Endothelial cell (in vitro differentiated cells): ENCODE data around the gene ATP5ME. TPM values are rescaled to one million over a fixed set of nuclear protein-coding genes. Genes with fewer than 3 reads are reported as not detected.

Experiments used
- DNase-seq: peaks from one replicate; pipeline ENCODE4 v3.0.0; 2021; ENCODE audit warnings: low spot score
- H3K27ac Mint-ChIP-seq: one replicate; pipeline ENCODE4 v1.8.0; 2021; ENCODE audit warnings: mixed read lengths, inconsistent platforms; ENCODE audit not compliant: unreplicated experiment
- H3K27me3 Mint-ChIP-seq: one replicate; pipeline ENCODE4 v1.8.0; 2021; ENCODE audit warnings: mild to moderate bottlenecking, moderate library complexity, mixed read lengths, inconsistent platforms; ENCODE audit not compliant: unreplicated experiment
- H3K36me3 Mint-ChIP-seq: one replicate; pipeline ENCODE4 v1.8.0; 2021; ENCODE audit warnings: mild to moderate bottlenecking, low read depth, mixed read lengths, inconsistent platforms; ENCODE audit not compliant: unreplicated experiment
- H3K4me1 Mint-ChIP-seq: one replicate; pipeline ENCODE4 v1.8.0; 2021; ENCODE audit warnings: mild to moderate bottlenecking, mixed read lengths, inconsistent platforms; ENCODE audit not compliant: unreplicated experiment
- H3K4me3 Mint-ChIP-seq: one replicate; pipeline ENCODE4 v1.8.0; 2021; ENCODE audit warnings: mild to moderate bottlenecking, mixed read lengths, inconsistent platforms; ENCODE audit not compliant: unreplicated experiment
- H3K9me3 Mint-ChIP-seq: one replicate; pipeline ENCODE4 v1.8.0; 2021; ENCODE audit warnings: mixed read lengths, inconsistent platforms; ENCODE audit not compliant: unreplicated experiment
- CTCF ChIP-seq: fragments of 200-600 bp; sonication (generic); IDR thresholded peaks from one replicate; pipeline ENCODE4 v1.5.0; 2021; ENCODE audit warnings: antibody characterized with exemption; ENCODE audit not compliant: unreplicated experiment
- total RNA-seq: library from RNA; stranded (reverse); fragmentation: NEBNext Ultra II Directional; extraction: Animal tissue kit (Norgen Biotek cat#: 25700); gene quantifications from one replicate; pipeline ENCODE4 v1.2.1, GENCODE V29; 2021; ENCODE audit not compliant: unreplicated experiment

Gene ATP5ME
- total RNA-seq, 1 donor from 2014 or later = 289 TPM

DNA sequence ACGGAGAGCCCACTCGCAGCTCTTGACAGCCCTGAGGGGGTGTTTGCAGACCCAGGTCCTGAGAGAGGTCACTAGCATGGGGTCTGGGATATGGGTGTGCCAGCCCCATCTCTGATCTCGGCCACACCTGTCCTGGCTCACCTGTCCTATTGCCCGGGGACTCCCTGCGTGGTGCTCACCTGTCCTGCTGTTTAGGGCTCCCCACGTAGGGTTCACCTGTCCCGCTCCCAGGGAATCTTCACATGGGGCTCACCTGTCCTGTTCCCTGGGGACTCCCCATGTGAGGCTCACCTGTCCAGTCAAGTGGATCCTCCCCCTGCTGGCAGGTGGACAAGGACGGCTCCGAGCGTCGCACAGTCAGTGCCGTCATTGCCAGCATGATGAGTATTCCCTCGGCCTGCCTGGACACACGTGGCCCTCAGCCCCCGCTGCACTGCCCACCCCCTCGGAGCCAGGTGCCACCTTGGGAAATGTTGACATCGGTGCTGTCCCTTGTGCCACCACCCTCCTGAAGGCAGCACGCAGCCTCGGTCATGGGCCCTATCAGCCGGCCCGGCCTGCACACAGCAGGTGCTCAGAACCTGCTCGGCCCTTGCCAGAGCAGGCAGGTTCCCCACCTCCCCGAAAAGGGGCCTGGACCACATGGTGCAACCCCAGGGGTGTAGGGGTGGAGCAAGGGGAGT, 8.6 kb upstream of the ATP5ME start:
- TF ChIP-seq CTCF = no peak
- Mint-ChIP-seq H3K4me1 (peaks cover 7% of the 10 kb centered on the region), H3K4me3 (no peak overlapping the region), H3K9me3 (no peaks in the 10 kb centered on the region), H3K27ac (no peak overlapping the region), H3K27me3 (peaks cover 16% of the 10 kb centered on the region), H3K36me3 (peaks cover 8% of the 10 kb centered on the region)
- no peak for DNase-seq

- Mint-ChIP-seq H3K27me3 (peaks cover 18% of the 10 kb centered on the region), H3K27ac (no peak overlapping the region), H3K36me3 (peaks cover 8% of the 10 kb centered on the region), H3K4me3 (no peak overlapping the region), H3K4me1 (peaks cover 6% of the 10 kb centered on the region), H3K9me3 (no peaks in the 10 kb centered on the region)
- no peak for DNase-seq
- no peak for TF ChIP-seq CTCF
Measured at GRCh38 chr4:681736-682451, 7.8 kb upstream of the ATP5ME start.

DNA sequence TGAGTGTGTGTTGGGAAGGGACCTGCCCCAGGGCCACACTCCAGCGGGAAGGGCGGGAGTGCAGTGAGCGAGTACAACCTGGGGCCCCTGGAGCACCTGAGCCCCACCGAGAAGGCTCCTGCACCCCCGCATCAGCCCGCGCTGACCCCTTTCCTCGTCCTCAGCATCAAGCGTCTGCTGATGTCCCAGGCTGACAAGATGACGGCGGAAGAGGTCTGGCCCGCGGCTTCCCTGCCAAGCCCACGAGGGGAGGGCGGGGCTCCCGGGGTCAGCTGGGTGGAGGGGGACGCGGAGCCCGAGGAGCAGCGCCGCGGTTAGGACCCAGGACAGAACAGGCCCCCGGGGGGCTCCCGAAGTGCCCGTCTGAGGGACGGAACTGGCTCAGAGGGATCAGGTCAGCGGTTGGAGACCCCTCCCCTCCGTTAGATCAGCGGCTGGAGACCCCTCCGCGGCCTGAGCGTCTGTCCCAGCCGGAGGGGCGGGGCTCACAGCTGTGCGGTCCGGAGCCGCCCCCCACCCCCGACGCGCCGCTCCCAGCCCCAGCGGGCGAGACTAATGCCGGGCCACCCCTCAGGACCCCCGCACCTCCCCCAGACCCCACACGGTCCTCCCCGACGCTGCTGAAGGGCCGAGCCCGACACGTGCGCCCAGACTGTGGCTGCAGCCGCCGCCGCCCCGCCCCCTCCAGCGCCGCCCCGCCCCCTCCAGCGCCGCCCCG, 7.0 kb upstream of the ATP5ME start:
- Mint-ChIP-seq H3K36me3 (peaks cover 8% of the 10 kb centered on the region), H3K9me3 (no peaks in the 10 kb centered on the region), H3K27me3 (peaks cover 19% of the 10 kb centered on the region), H3K4me3 (no peak overlapping the region), H3K27ac (no peak overlapping the region), H3K4me1 (peaks cover 6% of the 10 kb centered on the region)
- TF ChIP-seq CTCF = no peak
- DNase-seq = peak; percentile 57

DNA sequence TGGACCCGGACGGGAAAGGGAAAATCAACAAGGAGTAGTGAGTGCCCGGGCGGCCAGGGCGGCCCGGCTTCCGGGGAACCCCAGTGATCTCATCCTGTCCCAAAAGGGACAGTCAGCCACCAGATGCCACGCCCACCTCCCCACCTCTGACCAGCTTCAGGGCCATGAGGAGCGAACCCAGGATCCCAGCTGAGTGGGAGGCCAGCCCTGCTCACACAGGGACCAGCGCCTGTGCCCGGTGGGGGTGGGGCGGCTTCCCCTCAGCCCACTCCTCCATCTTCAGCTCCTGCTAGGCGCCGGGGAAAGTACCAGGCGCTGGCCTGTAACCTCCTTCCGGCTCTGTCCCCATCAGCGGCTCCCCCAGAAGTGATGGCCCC, 6.5 kb upstream of the ATP5ME start:
- Mint-ChIP-seq H3K36me3 (peaks cover 6% of the 10 kb centered on the region), H3K27ac (peak overlapping the region; percentile 48), H3K4me3 (no peak overlapping the region), H3K4me1 (peaks cover 6% of the 10 kb centered on the region), H3K9me3 (no peaks in the 10 kb centered on the region), H3K27me3 (peaks cover 21% of the 10 kb centered on the region)
- no peak for TF ChIP-seq CTCF
- no peak for DNase-seq
